ENCODE data around the gene KCND3. TPM values are rescaled to one million over a fixed set of nuclear protein-coding genes. Genes with fewer than 3 reads are reported as not detected.

Gene KCND3
- total and polyA plus RNA-seq, 4 donors = 1.0 to 27.1 (median 6.1) TPM

- no peak overlapping the region for H3K27ac ChIP-seq (ENCODE audit: low read depth in 1 of 2, low read length in 2 of 2)
- WGBS = 79% methylated on average over 10 of the region's 10 CpGs
Measured at GRCh38 chr1:111882986-111883560, 106.4 kb downstream of the KCND3 start.

GRCh38 chr1:111882559-111882958, 106.9 kb downstream of the KCND3 start:
- no peaks in the 10 kb centered on the region for H3K36me3 ChIP-seq (ENCODE audit: control insufficient read depth in 4 of 4, insufficient read depth in 3 of 4, low read depth in 1 of 4, low read length in 3 of 4)
- no peaks in the 10 kb centered on the region for H3K9me3 ChIP-seq (ENCODE audit: control insufficient read depth in 4 of 4, low read length in 3 of 4)
- H3K9ac ChIP-seq (ENCODE audit: low read depth in 1 of 2, low read length in 2 of 2) = no peak overlapping the region
- 86% methylated on average over 6 of the region's 6 CpGs for WGBS
- no peaks in the 10 kb centered on the region for H3K27me3 ChIP-seq (ENCODE audit: control insufficient read depth in 4 of 4, insufficient read depth in 4 of 4, low read length in 3 of 4)
- H3K4me3 ChIP-seq (ENCODE audit: low read depth in 1 of 3, low read length in 3 of 3) = no peak overlapping the region
- H3K4me1 ChIP-seq (ENCODE audit: control insufficient read depth in 4 of 4, insufficient read depth in 4 of 4, low read length in 3 of 4) = peaks cover 13 to 64% (median 41%) of the 10 kb centered on the region in 4 donors
- TF ChIP-seq RAD21 (IDR thresholded peaks at IDR 0.05) (no peak), REST (IDR thresholded peaks at IDR 0.05) (no peak), FOXA1 (IDR thresholded peaks at IDR 0.05) (no peak), MAX (IDR thresholded peaks at IDR 0.05) (no peak), SP1 (IDR thresholded peaks at IDR 0.05) (no peak), YY1 (IDR thresholded peaks at IDR 0.05) (no peak), FOXA2 (IDR thresholded peaks at IDR 0.05) (no peak), HNF4A (conservative IDR thresholded peaks at IDR 0.05) (no peak), GABPA (IDR thresholded peaks at IDR 0.05 in 1 of 2, conservative IDR thresholded peaks at IDR 0.05 in 1 of 2) (no peak), CTCF (IDR thresholded peaks at IDR 0.05; ENCODE audit: low read depth, low read length, missing input control) (no peak), JUND (IDR thresholded peaks at IDR 0.05) (no peak)
- no peak overlapping the region for H3K27ac ChIP-seq (ENCODE audit: low read depth in 1 of 2, low read length in 2 of 2)
- no peak for DNase-seq (ENCODE audit: low spot score)

More at GRCh38 chr1:111882986-111883560, 106.4 kb downstream of the KCND3 start:
- no peak overlapping the region for H3K4me3 ChIP-seq (ENCODE audit: low read depth in 1 of 3, low read length in 3 of 3)
- H3K4me1 ChIP-seq (ENCODE audit: control insufficient read depth in 4 of 4, insufficient read depth in 4 of 4, low read length in 3 of 4) = peaks cover 13 to 66% (median 43%) of the 10 kb centered on the region in 4 donors
- no peak for DNase-seq (ENCODE audit: low spot score)
- no peaks in the 10 kb centered on the region for H3K27me3 ChIP-seq (ENCODE audit: control insufficient read depth in 4 of 4, insufficient read depth in 4 of 4, low read length in 3 of 4)
- H3K36me3 ChIP-seq (ENCODE audit: control insufficient read depth in 4 of 4, insufficient read depth in 3 of 4, low read depth in 1 of 4, low read length in 3 of 4) = no peaks in the 10 kb centered on the region
- H3K9me3 ChIP-seq (ENCODE audit: control insufficient read depth in 4 of 4, low read length in 3 of 4) = no peaks in the 10 kb centered on the region
- no peak overlapping the region for H3K9ac ChIP-seq (ENCODE audit: low read depth in 1 of 2, low read length in 2 of 2)
- no peak for TF ChIP-seq JUND (IDR thresholded peaks at IDR 0.05)
- TF ChIP-seq RXRA (IDR thresholded peaks at IDR 0.05) = no peak
- no peak for TF ChIP-seq REST (IDR thresholded peaks at IDR 0.05)
- TF ChIP-seq NR2F2 (IDR thresholded peaks at IDR 0.05) = no peak
